GM19372 (cell line): ENCODE data around the gene AQR.
"Not testable (repeated sequence)": the region's sequence is repeated elsewhere in the genome, so short reads cannot be mapped to it uniquely, and the experiment has no call there.

Source experiments
- ATAC-seq: cut with Tn5 transposase; IDR thresholded peaks from one replicate; pipeline ENCODE4 v1.9.1; 2021; ENCODE audit warnings: mild to moderate bottlenecking, low read depth, moderate library complexity; ENCODE audit not compliant: unreplicated experiment

The AQR gene

GRCh38 chr15:34820110-34820509 is 149.4 kb downstream of the AQR start:
- no peak for ATAC-seq

GRCh38 chr15:34818526-34818925 is 151.0 kb downstream of the AQR start:
- ATAC-seq = no peak

- no peak for ATAC-seq
Measured at GRCh38 chr15:34815836-34816235, 153.7 kb downstream of the AQR start.

GRCh38 chr15:34813446-34814190 is 155.9 kb downstream of the AQR start:
- ATAC-seq = no peak

GRCh38 chr15:34812868-34813365 is 156.6 kb downstream of the AQR start:
- ATAC-seq = not testable (repeated sequence)

- no peak for ATAC-seq
Measured at GRCh38 chr15:34812369-34812768, 157.2 kb downstream of the AQR start.

GRCh38 chr15:34810443-34811129 is 159.0 kb downstream of the AQR start:
- no peak for ATAC-seq

- ATAC-seq = no peak
Measured at GRCh38 chr15:34809186-34809585, 160.4 kb downstream of the AQR start.

- no peak for ATAC-seq
Measured at GRCh38 chr15:34808016-34808415, 161.5 kb downstream of the AQR start.

GRCh38 chr15:34807241-34807640 is 162.3 kb downstream of the AQR start:
- not testable (repeated sequence) for ATAC-seq

- ATAC-seq = no peak
Measured at GRCh38 chr15:34804776-34805175, 164.8 kb downstream of the AQR start.

GRCh38 chr15:34804113-34804512 is 165.4 kb downstream of the AQR start:
- ATAC-seq = no peak

- ATAC-seq = no peak
Measured at GRCh38 chr15:34802803-34803750, 166.5 kb downstream of the AQR start.

- ATAC-seq = no peak
Measured at GRCh38 chr15:34802371-34802770, 167.2 kb downstream of the AQR start.
